GM10847 (cell line): ENCODE measurements around the gene LSM3.

ENCODE experiments used
- POLR2A ChIP-seq: IDR thresholded peaks from 2 replicates; pipeline ENCODE4 v1.6.1; 2011; ENCODE audit not compliant: insufficient read length; ENCODE audit errors: extremely low read depth

LSM3 gene

GRCh38 chr3:14200276-14200675 is 21.7 kb downstream of the LSM3 start:
- no peak for TF ChIP-seq POLR2A

DNA sequence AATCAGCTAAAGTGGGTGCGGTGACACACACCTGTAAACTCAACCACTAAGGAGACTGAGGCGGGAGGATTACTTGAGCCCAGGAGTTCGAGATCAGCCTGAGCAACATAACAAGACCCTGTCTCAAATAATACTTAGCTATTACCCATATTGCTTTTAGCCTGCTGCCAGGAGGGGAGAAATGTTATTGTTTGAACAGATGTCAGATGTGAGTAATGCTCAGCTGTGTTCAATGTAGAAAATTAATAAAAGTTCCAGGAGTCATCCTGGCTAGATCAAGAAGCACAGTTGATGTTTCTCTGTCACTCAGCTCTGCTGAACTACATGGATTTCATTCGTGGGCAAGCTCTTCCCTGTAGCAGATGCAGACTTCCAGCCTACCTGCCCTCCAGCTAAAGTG is 22.2 kb downstream of the LSM3 start:
- TF ChIP-seq POLR2A, result no peak

GRCh38 chr3:14201940-14202684 is 23.5 kb downstream of the LSM3 start:
- TF ChIP-seq POLR2A, result no peak

DNA sequence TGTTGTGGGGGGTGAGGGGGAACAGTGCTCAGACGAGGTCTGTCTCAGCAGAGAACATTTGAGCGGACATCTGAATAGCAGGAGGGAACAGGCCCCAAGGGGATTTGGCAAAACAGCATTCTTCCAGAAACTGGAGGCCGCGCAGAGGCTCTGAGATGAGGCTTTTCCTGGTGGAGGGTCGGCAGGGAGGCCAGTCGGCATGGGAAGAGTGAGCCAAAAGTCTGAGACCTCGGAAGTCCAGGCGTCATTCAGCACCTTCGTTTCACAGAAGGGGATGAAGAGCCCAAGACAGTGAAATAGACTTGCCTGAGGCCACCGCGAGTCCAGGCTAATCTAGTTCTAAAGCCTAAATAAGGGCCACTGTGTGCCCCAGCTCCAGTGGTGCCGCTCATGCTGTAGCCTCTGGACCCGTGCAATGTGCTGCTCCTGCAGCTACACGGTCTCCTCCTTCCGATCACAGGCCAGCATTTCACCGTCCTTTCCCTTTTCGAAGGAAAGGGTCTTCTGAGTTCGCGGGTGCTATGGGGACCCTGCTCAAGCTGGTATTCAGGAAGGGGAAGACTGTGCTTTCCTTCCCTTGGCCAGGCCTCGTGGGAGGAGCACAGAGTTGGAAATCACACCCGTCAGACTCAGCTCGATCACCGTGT is 24.4 kb downstream of the LSM3 start:
- TF ChIP-seq POLR2A, result no peak

GRCh38 chr3:14203521-14204079 is 25.0 kb downstream of the LSM3 start:
- TF ChIP-seq POLR2A, result no peak

DNA sequence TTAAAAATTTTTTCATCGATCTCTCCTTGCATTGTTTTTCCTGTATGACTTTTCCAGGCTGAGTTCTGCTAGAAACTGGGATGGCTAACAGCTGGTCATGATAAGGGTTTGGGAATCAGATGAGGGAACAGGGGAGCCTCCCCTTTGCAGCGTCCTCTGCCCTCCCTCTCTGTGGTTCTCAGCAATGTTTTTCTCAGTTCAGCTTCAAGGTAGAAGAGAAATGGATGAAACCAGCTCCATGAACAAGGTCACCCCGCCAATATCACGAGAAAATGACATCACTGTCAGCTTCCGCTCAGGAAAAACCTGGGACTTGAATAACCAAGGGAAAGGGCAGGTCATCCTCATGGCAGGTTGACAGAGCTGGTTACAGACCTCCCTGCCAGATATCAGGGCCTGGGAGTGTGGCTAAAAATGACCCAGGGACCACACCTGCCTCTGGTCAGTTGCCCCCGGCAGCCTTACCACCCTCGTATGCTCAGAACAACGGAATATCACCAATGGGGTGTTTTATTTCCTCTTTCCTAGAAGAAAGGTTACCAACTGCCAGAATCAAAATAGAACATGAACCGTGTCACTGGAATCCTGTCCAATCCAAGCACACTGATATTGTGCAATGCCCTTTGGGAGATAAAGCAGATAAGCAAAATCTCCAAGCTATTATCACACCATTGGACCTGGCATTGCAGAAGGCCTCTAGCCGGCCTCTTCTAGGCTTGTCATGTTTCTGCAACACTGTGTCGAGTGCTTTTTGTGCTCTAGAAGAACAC is 26.1 kb downstream of the LSM3 start:
- no peak for TF ChIP-seq POLR2A

- TF ChIP-seq POLR2A, result no peak
Observed at GRCh38 chr3:14206548-14207177, 28.0 kb downstream of the LSM3 start.

DNA sequence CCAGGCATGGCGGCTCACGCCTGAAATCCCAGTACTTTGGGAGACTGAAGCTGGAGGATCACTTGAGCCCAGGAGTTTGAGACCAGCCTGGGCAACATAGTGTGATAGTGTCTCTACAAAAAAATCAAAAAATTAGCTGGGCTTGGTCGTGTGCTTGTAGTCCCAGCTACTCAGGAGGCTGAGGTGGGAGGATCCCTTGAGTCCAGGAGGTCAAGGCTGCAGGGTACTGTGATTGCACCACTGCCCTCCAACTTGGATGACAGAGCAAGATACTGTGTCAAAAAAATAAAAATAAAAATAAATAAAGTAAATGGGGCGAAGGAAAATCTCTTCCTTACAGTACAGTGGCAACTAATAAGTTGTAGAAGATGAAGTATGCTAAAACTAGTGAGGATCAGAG is 29.6 kb downstream of the LSM3 start:
- TF ChIP-seq POLR2A, result no peak

DNA sequence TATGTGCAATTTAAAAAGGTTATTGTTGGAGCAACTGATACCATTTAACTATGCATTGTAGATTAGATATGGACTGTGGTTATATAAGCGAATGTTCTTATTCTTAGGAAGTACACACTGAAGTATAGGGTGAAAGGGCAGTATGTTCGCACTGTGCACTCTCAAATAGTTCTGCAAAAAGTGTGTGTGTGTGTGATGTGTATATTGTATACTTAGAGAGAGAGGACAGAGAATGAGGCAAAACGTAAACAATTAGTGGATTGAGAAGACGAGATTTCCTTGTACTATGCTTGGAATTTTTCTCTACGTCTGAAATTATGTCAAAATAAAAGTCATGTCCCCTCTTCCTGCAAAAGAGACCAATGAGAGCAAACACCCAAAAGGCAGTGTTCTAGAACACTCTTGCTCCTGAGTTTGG is 30.4 kb downstream of the LSM3 start:
- TF ChIP-seq POLR2A, result no peak

GRCh38 chr3:14209581-14210289 is 31.1 kb downstream of the LSM3 start:
- TF ChIP-seq POLR2A, result no peak

GRCh38 chr3:14210290-14210688 is 31.7 kb downstream of the LSM3 start:
- no peak for TF ChIP-seq POLR2A

DNA sequence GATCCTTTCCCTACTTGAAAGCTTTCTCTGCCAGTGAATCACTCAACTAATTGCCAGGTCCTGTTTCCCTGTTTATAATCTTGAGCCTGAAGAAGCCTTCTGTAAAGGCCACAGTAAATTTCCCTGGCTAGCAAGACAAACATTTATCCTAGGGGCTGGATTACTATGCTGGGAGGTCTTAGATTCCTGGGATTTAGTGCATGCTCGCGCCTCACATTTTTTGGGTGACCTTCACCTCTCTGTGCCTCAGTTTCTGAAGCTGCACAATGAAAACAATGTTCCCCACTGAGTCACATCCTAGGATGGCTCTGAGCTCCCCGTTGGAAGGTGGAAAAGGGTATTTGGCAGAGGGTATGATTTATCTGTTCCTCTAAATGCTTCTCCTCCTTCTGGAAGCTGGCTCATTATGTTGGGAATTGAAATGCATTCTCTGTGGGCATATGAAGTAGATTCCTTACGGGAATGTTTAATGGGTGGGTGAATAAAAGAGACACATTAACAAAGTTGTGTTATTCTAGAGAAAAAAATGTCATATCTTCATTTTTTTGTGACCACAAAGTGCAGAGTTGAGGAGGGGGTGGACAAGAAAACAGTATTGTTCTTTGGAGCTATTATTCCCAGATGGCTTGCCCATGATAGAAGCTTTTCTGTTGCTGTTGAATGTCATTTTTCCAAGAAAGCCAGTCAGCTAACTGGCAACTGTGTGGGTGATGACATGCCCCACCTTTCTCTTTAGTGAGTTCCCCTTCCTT is 32.4 kb downstream of the LSM3 start:
- TF ChIP-seq POLR2A, result no peak

GRCh38 chr3:14211621-14212020 is 33.0 kb downstream of the LSM3 start:
- TF ChIP-seq POLR2A, result no peak

- no peak for TF ChIP-seq POLR2A
Observed at GRCh38 chr3:14212032-14212431, 33.4 kb downstream of the LSM3 start.
